K562 (cell line): ENCODE results near the gene EEF1AKMT4. TPM values are rescaled to one million over a fixed set of nuclear protein-coding genes. Genes with fewer than 3 reads are reported as not detected.

Source experiments
- ATAC-seq: fragments of 200-7000 bp; cut with Tn5 transposase; 3 replicates; pipeline ENCODE4 v1.9.1; 2020; ENCODE audit warnings: moderate library complexity
- BruUV-seq: library from RNA; stranded (reverse); fragments of 400-500 nt; replicated peaks from 2 replicates; lab custom pipeline; 2021; lab: Mats Ljungman, UMichigan
- CTCF ChIA-PET: fragments of 300-600 bp; formaldehyde crosslinking; extraction: SDS; loops from one replicate; lab custom pipeline; 2021; ENCODE audit warnings: low intra/inter-chr PET ratio; lab: Yijun Ruan, JAX
- POLR2A ChIA-PET: fragments of 300-600, 350-650 bp; sonication (Branson Sonifier 250); formaldehyde crosslinking; extraction: SDS; loops from one replicate; lab custom pipeline; 2021; ENCODE audit warnings: antibody characterized with exemption, inconsistent platforms; lab: Yijun Ruan, JAX
- DNase-seq, 4 experiments: peaks; one replicate each; pipeline versions ENCODE4 v3.0.0 to v3.0.0-alpha.2; 2011 to 2018; ENCODE audit warnings: low spot score in 3 of 4, mixed read lengths in 3 of 4; ENCODE audit errors: extremely low read depth in 1 of 4
- FAIRE-seq: peaks from 2 replicates; lab custom pipeline; 2011; peaks lifted over from hg19 to GRCh38; lab: Jason Lieb, UNC
- H2AFZ ChIP-seq: 2 replicates; pipeline ENCODE4 v1.6.0; 2011; ENCODE audit warnings: low read depth, low read length, control low read depth, inconsistent platforms
- H3K27ac ChIP-seq: fragments of 200-600 bp; 3 replicates; pipeline ENCODE4 v1.8.0; 2011; ENCODE audit warnings: low read depth, mild to moderate bottlenecking, control low read depth, inconsistent platforms, low read length, moderate library complexity, mixed read lengths; ENCODE audit errors: extremely low read depth
- H3K27me3 ChIP-seq, 2 experiments: fragments of 300-600 bp in 1 of 2; 2 replicates in 1 of 2; 3 replicates in 1 of 2; pipeline versions ENCODE4 v1.6.0 to v1.8.0; 2011; ENCODE audit warnings: inconsistent platforms in 2 of 2, low read length in 2 of 2, mild to moderate bottlenecking in 1 of 2, mixed read lengths in 1 of 2, moderate library complexity in 1 of 2; ENCODE audit not compliant: control insufficient read depth in 2 of 2, insufficient read depth in 2 of 2
- H3K36me3 ChIP-seq: fragments of 300-600 bp; 3 replicates; pipeline ENCODE4 v1.8.0; 2011; ENCODE audit warnings: mild to moderate bottlenecking, low read length, inconsistent platforms; ENCODE audit not compliant: control insufficient read depth, insufficient read depth
- H3K4me1 ChIP-seq, 2 experiments: fragments of 200-600 bp in 1 of 2; replicated peaks in 1 of 2; 2 replicates in 1 of 2; 3 replicates in 1 of 2; pipeline versions ENCODE4 v1.5.1 to v1.8.0; 2011; ENCODE audit warnings: inconsistent platforms in 2 of 2, low read length in 2 of 2, mild to moderate bottlenecking in 1 of 2, mixed read lengths in 1 of 2, moderate library complexity in 1 of 2; ENCODE audit not compliant: control insufficient read depth in 2 of 2, insufficient read depth in 2 of 2
- H3K4me2 ChIP-seq: 2 replicates; pipeline ENCODE4 v1.6.1; 2011; ENCODE audit warnings: low read length, control low read depth, inconsistent platforms, mixed read lengths; ENCODE audit not compliant: insufficient read depth
- H3K4me3 ChIP-seq: fragments of 200-600 bp; sonication (generic), shearing (Covaris generic); 2 replicates; pipeline ENCODE4 v1.5.1; 2016; ENCODE audit warnings: control low read depth, inconsistent platforms
- H3K79me2 ChIP-seq: fragments of 200-600 bp; 3 replicates; pipeline ENCODE4 v1.8.0; 2011; ENCODE audit warnings: low read length, inconsistent platforms; ENCODE audit not compliant: control insufficient read depth, insufficient read depth
- H3K9ac ChIP-seq, 2 experiments: 2 replicates each; pipeline versions ENCODE4 v1.6.0 to v1.6.1; 2011; ENCODE audit warnings: low read depth in 2 of 2, low read length in 2 of 2, control low read depth in 1 of 2, inconsistent platforms in 1 of 2, mild to moderate bottlenecking in 1 of 2, mixed read lengths in 1 of 2; ENCODE audit not compliant: insufficient read depth in 1 of 2
- H3K9me1 ChIP-seq: one replicate; pipeline ENCODE4 v1.6.0; 2011; ENCODE audit warnings: inconsistent platforms, mild to moderate bottlenecking, low read length, moderate library complexity; ENCODE audit not compliant: control insufficient read depth, insufficient read depth
- H3K9me3 ChIP-seq: replicated peaks from 2 replicates; pipeline ENCODE4 v1.5.1; 2011; ENCODE audit warnings: low read depth, low read length, inconsistent platforms; ENCODE audit not compliant: control insufficient read depth, insufficient read depth
- H4K20me1 ChIP-seq: replicated peaks from 2 replicates; pipeline ENCODE4 v1.6.1; 2011; ENCODE audit warnings: low read length, inconsistent platforms, mixed read lengths; ENCODE audit not compliant: control insufficient read depth, insufficient read depth
- CAMTA2 ChIP-seq: fragments of 250-450 bp; sonication (Bioruptor Pico); conservative IDR thresholded peaks from 2 replicates; pipeline ENCODE4 v1.5.1; 2022
- CHAMP1 ChIP-seq: fragments of 450-650 bp; IDR thresholded peaks from 2 replicates; pipeline ENCODE4 v1.6.1; 2016; ENCODE audit warnings: mild to moderate bottlenecking
- CREM ChIP-seq: IDR thresholded peaks from 2 replicates; pipeline ENCODE4 v1.6.1; 2014; ENCODE audit warnings: antibody characterized with exemption, low read depth
- CTCF ChIP-seq, 3 experiments: IDR thresholded peaks in 2 of 3; conservative IDR thresholded peaks in 1 of 3; 2 replicates each; pipeline ENCODE4 v1.5.1; 2011 to 2012; ENCODE audit warnings: low read length in 3 of 3, mild to moderate bottlenecking in 3 of 3, control low read depth in 2 of 3, improper control_type of control experiment in 1 of 3, inconsistent platforms in 1 of 3, low read depth in 1 of 3, mixed read lengths in 1 of 3, moderate library complexity in 1 of 3; ENCODE audit not compliant: insufficient read depth in 2 of 3
- MXD1 ChIP-seq: fragments of 250-450 bp; sonication (Bioruptor Pico); IDR thresholded peaks from 2 replicates; pipeline ENCODE4 v1.8.0; 2021; ENCODE audit warnings: borderline replicate concordance, mild to moderate bottlenecking, moderate library complexity; ENCODE audit not compliant: poor library complexity, severe bottlenecking
- MYNN ChIP-seq, 2 experiments: sonication (generic); formaldehyde crosslinking in 1 of 2; IDR thresholded peaks; 2 replicates each; pipeline versions ENCODE4 v1.5.0 to v1.6.1; 2016 to 2020; ENCODE audit warnings: antibody characterized with exemption in 1 of 2, missing genetic modification reagents in 1 of 2
- PKNOX1 ChIP-seq: fragments of 450-650 bp; IDR thresholded peaks from 2 replicates; pipeline ENCODE4 v1.6.1; 2016
- PURB ChIP-seq: sonication (generic); formaldehyde crosslinking; IDR thresholded peaks from 2 replicates; pipeline ENCODE4 v1.9.0; 2021; ENCODE audit warnings: low read depth, mild to moderate bottlenecking, missing genetic modification reagents
- RAD21 ChIP-seq, 2 experiments: fragments of 250-450 bp in 1 of 2; fragments of 450-650 bp in 1 of 2; sonication (Bioruptor Pico) in 1 of 2; formaldehyde crosslinking in 1 of 2; IDR thresholded peaks in 1 of 2; conservative IDR thresholded peaks in 1 of 2; 2 replicates each; pipeline versions ENCODE4 v1.4.0 to v1.8.0; 2020 to 2022; ENCODE audit warnings: mild to moderate bottlenecking in 2 of 2, moderate library complexity in 1 of 2
- RCOR1 ChIP-seq, 2 experiments: IDR thresholded peaks; 2 replicates each; pipeline ENCODE4 v1.6.1; 2012; ENCODE audit warnings: low read depth in 2 of 2, low read length in 2 of 2, borderline replicate concordance in 1 of 2, improper control_type of control experiment in 1 of 2
- RFX1 ChIP-seq: fragments of 450-650 bp; IDR thresholded peaks from 2 replicates; pipeline ENCODE4 v1.6.1; 2016; ENCODE audit warnings: mild to moderate bottlenecking, moderate library complexity
- SMC3 ChIP-seq: conservative IDR thresholded peaks from 2 replicates; pipeline ENCODE4 v1.6.1; 2011; ENCODE audit warnings: low read depth, low read length, improper control_type of control experiment; ENCODE audit not compliant: insufficient read depth
- U2AF1 ChIP-seq: fragments of 200-400 bp; formaldehyde crosslinking; optimal IDR thresholded peaks from 2 replicates; pipeline ENCODE3; 2017; ENCODE audit warnings: mild to moderate bottlenecking, low read depth, low read length, moderate library complexity
- WGBS: fragments of 100-300 bp; shearing (Covaris generic); methylation state at CpG from one replicate; pipeline ENCODE4 v1.1.6; 2016; ENCODE audit warnings: low coverage, mixed read lengths; ENCODE audit not compliant: insufficient coverage; ENCODE audit errors: missing lambda C conversion rate; 5-methylcytosine and 5-hydroxymethylcytosine counted together
- in situ Hi-C: fragments of 300-500 bp; cut with MboI; formaldehyde crosslinking; loops from 4 replicates; pipeline ENCODE4 v1.15.0; 2018; ENCODE audit warnings: inconsistent platforms, mixed read lengths
- intact Hi-C: fragments of 100-400 bp; cut with micrococcal nuclease; formaldehyde crosslinking; loops from 2 replicates; pipeline ENCODE4 v1.14.2; 2022
- polyA plus RNA-seq, 8 experiments: library from polyadenylated mRNA; depleted of rRNA in 4 of 8; stranded (reverse) in 5 of 8; unstranded in 3 of 8; fragments of >200 nt; fragmentation: Nextera tagmentation in 2 of 8; fragmentation: Illumina TruSeq in 1 of 8; extraction: Ambion mirVana in 2 of 8; extraction: Trizol in 1 of 8; gene quantifications; 2 replicates each; pipeline versions ENCODE4 v1.2.1 to v1.2.3, GENCODE V29; 2011 to 2014; ENCODE audit warnings: inconsistent platforms in 1 of 8, missing spikeins in 1 of 8
- total RNA-seq, 7 experiments: library from RNA; depleted of rRNA in 6 of 7; stranded (reverse); fragments of >200 nt in 6 of 7; fragmentation: Illumina TruSeq in 2 of 7; extraction: Trizol in 2 of 7; gene quantifications; 2 replicates each; pipeline versions ENCODE4 v1.2.1 to v1.2.3, GENCODE V29; 2011 to 2021; ENCODE audit warnings: low replicate concordance in 1 of 7

Gene EEF1AKMT4
- total and polyA plus RNA-seq, 9 of the 15 experiments (the other 6 are each of a cell fraction or from before 2014, with no cell fraction given) = 10.3 to 49.4 (median 18.9) TPM

- DNase-seq = peak; percentile 74 to 79 (median 76)
- Histone ChIP-seq H3K4me1 (no peaks in the 10 kb centered on the region; a peak in 1 of 5 replicates), H3K36me3 (no peaks in the 10 kb centered on the region), H3K9ac (no peak overlapping the region), H3K9me1 (no peaks in the 10 kb centered on the region), H3K27ac (no peak overlapping the region), H4K20me1 (peaks cover 12% of the 10 kb centered on the region; the same call in 1 of the 2 replicates), H2AFZ (no peak overlapping the region), H3K4me2 (no peak overlapping the region), H3K9me3 (no peaks in the 10 kb centered on the region), H3K79me2 (no peaks in the 10 kb centered on the region), H3K27me3 (peaks cover 25 to 55% of the 10 kb centered on the region in 2 experiments), H3K4me3 (no peak overlapping the region)
- POLR2A ChIA-PET = interaction anchor here (0.7 kb wide), 1 partner anchor 98 kb away, joined by 3 read pairs; no protein-coding TSS in a partner anchor
- no TSS peak for BruUV-seq
- CTCF ChIA-PET = interaction anchor here (0.9 kb wide), 1 partner anchor 390 kb away, joined by 6 read pairs; no protein-coding TSS in a partner anchor
- FAIRE-seq = peak; percentile 91
- WGBS = 0% methylated on average over 4 of the region's 4 CpGs
- intact Hi-C loops = loop anchor here (1.0 to 5.0 kb wide), 4 partner anchors 34 to 242 kb away; no protein-coding TSS in a partner anchor
- ATAC-seq = peak; percentile 90
- in situ Hi-C loops = loop anchor here (5.0 kb wide), 1 partner anchor 392 kb away; no protein-coding TSS in a partner anchor
- TF ChIP-seq CHAMP1 = no peak
- TF ChIP-seq RAD21 (CRISPR knock-in tag; conservative IDR thresholded peaks at IDR 0.05 in 1 of 2, IDR thresholded peaks at IDR 0.05 in 1 of 2) = peak; percentile 52 to 81
- TF ChIP-seq PURB = no peak
- TF ChIP-seq CREM = 0 out of 2 replicates have a peak, but pooled peaks have one; percentile 6
- no peak for TF ChIP-seq CAMTA2 (CRISPR knock-in tag)
- peak; percentile 91 for TF ChIP-seq RFX1
- peak; percentile 26; the same call in 1 of the 2 replicates for TF ChIP-seq SMC3
- 0 out of 4 replicates have a peak, but pooled peaks of 1 of the 2 experiments have one; percentile 8 for TF ChIP-seq RCOR1 (IDR thresholded peaks at IDR 0.05; ENCODE audit: borderline replicate concordance in 1 of 2, low read depth in 2 of 2, low read length in 2 of 2)
- no peak for TF ChIP-seq MXD1 (CRISPR knock-in tag)
- peak; percentile 42; the same call in 1 of the 2 replicates for TF ChIP-seq MYNN (IDR thresholded peaks at IDR 0.05)
- TF ChIP-seq MYNN (CRISPR knock-in tag; IDR thresholded peaks at IDR 0.05) = no peak
- peak; percentile 64 for TF ChIP-seq PKNOX1
- TF ChIP-seq U2AF1 = no peak
- peak; percentile 73 to 81 (median 76) for TF ChIP-seq CTCF (IDR thresholded peaks at IDR 0.05 in 2 of 3, conservative IDR thresholded peaks at IDR 0.05 in 1 of 3; ENCODE audit: insufficient read depth in 2 of 3, low read depth in 1 of 3, low read length in 3 of 3)
Observed at GRCh38 chr3:184284696-184285095, 35.2 kb downstream of the EEF1AKMT4 start.
